Measurements from ENCODE around the gene HYAL2. TPM values are rescaled to one million over a fixed set of nuclear protein-coding genes. Genes with fewer than 3 reads are reported as not detected.

The HYAL2 gene
- total and polyA plus RNA-seq, 9 of the 15 experiments (the other 6 are each of a cell fraction or from before 2014, with no cell fraction given) = 0.36 to 22.7 (median 11.4) TPM; not detected in 1

- TF ChIP-seq, protein P1, sequence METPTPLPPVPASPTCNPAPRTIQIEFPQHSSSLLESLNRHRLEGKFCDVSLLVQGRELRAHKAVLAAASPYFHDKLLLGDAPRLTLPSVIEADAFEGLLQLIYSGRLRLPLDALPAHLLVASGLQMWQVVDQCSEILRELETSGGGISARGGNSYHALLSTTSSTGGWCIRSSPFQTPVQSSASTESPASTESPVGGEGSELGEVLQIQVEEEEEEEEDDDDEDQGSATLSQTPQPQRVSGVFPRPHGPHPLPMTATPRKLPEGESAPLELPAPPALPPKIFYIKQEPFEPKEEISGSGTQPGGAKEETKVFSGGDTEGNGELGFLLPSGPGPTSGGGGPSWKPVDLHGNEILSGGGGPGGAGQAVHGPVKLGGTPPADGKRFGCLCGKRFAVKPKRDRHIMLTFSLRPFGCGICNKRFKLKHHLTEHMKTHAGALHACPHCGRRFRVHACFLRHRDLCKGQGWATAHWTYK (CRISPR knock-in tag; IDR thresholded peaks at IDR 0.05) = peak; percentile 64
- no peak for TF ChIP-seq PRMT5 (CRISPR knock-in tag; IDR thresholded peaks at IDR 0.05)
- 0 out of 2 replicates have a peak, but pooled peaks have one; percentile 55 for TF ChIP-seq HINFP (tag; conservative IDR thresholded peaks at IDR 0.05; ENCODE audit: low read depth)
- no peak for TF ChIP-seq HES1 (IDR thresholded peaks at IDR 0.05; ENCODE audit: low read depth)
- no peak for TF ChIP-seq PHF21A (IDR thresholded peaks at IDR 0.05; ENCODE audit: borderline replicate concordance, low read depth)
- peak; percentile 71; the same call in 1 of the 2 replicates for TF ChIP-seq ELF2 (CRISPR knock-in tag; IDR thresholded peaks at IDR 0.05)
- TF ChIP-seq NR1H2 (CRISPR knock-in tag; IDR thresholded peaks at IDR 0.05) = no peak
- no peak for TF ChIP-seq ARID1B (IDR thresholded peaks at IDR 0.05)
- no peak for TF ChIP-seq ZNF507 (tag; conservative IDR thresholded peaks at IDR 0.05)
- no peak for TF ChIP-seq CBX8 (IDR thresholded peaks at IDR 0.05; ENCODE audit: borderline replicate concordance, extremely low read depth, low read depth, low read length, poor library complexity, severe bottlenecking)
- no peak for TF ChIP-seq HNRNPH1 (optimal IDR thresholded peaks at IDR 0.05; ENCODE audit: low read depth, low read length)
- no peak for TF ChIP-seq POLR3A (IDR thresholded peaks at IDR 0.05; ENCODE audit: borderline replicate concordance, extremely low read depth, insufficient read depth, insufficient read length)
- no peak for TF ChIP-seq MTF1 (CRISPR knock-in tag; IDR thresholded peaks at IDR 0.05; ENCODE audit: borderline replicate concordance)
- TF ChIP-seq ZC3H11A (IDR thresholded peaks at IDR 0.05; ENCODE audit: low read depth, low read length) = no peak
- TF ChIP-seq, protein P2, sequence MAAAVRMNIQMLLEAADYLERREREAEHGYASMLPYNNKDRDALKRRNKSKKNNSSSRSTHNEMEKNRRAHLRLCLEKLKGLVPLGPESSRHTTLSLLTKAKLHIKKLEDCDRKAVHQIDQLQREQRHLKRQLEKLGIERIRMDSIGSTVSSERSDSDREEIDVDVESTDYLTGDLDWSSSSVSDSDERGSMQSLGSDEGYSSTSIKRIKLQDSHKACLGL (CRISPR knock-in tag; IDR thresholded peaks at IDR 0.05; ENCODE audit: borderline replicate concordance, poor library complexity, severe bottlenecking) = no peak
- no peak for TF ChIP-seq PBX2 (CRISPR knock-in tag; IDR thresholded peaks at IDR 0.05; ENCODE audit: low read depth)
- TF ChIP-seq PBX2 (tag; conservative IDR thresholded peaks at IDR 0.05; ENCODE audit: low read depth) = no peak
- TF ChIP-seq BRCA1 (IDR thresholded peaks at IDR 0.05) = no peak
- TF ChIP-seq BRCA1 (CRISPR knock-in tag; IDR thresholded peaks at IDR 0.05) = no peak
- TF ChIP-seq ZNF830 (CRISPR knock-in tag; IDR thresholded peaks at IDR 0.05) = no peak
- no peak for TF ChIP-seq TCF7L2 (IDR thresholded peaks at IDR 0.05; ENCODE audit: low read depth, low read length)
Measured at GRCh38 chr3:50358911-50359759, 36.6 kb upstream of the HYAL2 start, which contains the start of gene TMEM115 (continued).
